Measurements from ENCODE around the gene OR52N1.

The OR52N1 gene

DNA sequence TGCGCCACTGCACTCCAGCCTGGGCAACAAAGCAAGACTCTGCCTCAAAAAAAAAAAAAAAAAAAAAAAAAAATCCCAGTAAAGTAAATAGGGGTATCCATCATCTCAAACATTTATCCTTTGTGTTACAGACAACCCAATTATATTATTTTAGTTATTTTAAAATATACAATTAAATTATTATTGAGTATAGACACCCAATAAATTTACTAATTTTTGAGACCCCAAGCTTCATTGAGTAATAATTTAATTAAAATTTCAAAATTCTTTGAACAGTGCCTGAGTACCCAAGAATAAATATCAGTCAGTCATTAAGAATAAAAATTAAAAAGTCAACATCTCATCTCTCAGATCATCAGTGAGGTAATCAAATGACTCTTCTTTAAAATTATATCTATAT lies 37.1 kb downstream of the OR52N1 start, which contains the start of gene OR52N4:
Gene OR52N4, plus strand, starts transcription at position 301 of the 400 bp plus-strand sequence. CDS start 498 bp downstream, outside the sequence.
- no peak for DNase-seq (ENCODE audit: low spot score)
- TF ChIP-seq, protein P1, sequence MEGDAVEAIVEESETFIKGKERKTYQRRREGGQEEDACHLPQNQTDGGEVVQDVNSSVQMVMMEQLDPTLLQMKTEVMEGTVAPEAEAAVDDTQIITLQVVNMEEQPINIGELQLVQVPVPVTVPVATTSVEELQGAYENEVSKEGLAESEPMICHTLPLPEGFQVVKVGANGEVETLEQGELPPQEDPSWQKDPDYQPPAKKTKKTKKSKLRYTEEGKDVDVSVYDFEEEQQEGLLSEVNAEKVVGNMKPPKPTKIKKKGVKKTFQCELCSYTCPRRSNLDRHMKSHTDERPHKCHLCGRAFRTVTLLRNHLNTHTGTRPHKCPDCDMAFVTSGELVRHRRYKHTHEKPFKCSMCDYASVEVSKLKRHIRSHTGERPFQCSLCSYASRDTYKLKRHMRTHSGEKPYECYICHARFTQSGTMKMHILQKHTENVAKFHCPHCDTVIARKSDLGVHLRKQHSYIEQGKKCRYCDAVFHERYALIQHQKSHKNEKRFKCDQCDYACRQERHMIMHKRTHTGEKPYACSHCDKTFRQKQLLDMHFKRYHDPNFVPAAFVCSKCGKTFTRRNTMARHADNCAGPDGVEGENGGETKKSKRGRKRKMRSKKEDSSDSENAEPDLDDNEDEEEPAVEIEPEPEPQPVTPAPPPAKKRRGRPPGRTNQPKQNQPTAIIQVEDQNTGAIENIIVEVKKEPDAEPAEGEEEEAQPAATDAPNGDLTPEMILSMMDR (IDR thresholded peaks at IDR 0.05; ENCODE audit: extremely low read depth, missing control alignments) = no peak

DNA sequence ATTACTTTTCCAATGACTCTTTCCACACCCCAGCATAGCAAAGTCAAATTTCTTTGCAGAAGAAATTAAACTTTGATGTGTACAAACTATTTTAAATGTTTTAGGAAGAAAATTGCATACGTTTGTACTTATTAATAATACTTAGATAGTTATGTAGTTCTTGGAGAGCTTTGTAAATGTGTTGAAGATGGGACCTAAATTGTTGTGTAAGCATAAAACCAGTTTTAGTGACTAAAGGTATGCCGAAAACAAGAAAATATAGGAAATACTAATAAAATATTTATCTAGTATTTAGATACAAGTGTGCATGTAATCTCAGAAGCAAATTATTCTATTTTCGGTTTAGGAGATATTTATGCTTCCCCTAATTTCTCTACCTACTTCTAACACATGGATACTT lies 41.2 kb downstream of the OR52N1 start:
- TF ChIP-seq, protein P1 (IDR thresholded peaks at IDR 0.05; ENCODE audit: extremely low read depth, missing control alignments) = no peak
- DNase-seq (ENCODE audit: low spot score) = no peak

DNA sequence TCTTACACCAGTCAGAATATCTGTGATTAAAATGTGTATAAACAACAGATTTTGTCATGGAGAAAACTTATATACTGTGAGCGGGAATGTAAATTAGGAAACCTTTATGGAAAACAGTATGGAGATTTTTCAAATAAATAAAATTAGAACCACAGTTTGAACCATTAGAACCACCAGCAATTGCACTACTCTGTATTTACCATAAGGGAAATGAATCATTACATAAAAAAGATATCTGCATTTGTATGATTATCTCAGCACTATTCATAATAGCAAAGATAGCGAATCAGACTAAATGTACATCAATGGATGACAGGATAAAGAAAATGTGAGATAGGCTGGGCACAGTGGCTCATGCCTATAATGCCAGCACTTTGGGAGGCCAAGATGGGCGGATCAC lies 44.5 kb downstream of the OR52N1 start:
- DNase-seq (ENCODE audit: low spot score) = no peak
- TF ChIP-seq, protein P1 (IDR thresholded peaks at IDR 0.05; ENCODE audit: extremely low read depth, missing control alignments) = no peak

DNA sequence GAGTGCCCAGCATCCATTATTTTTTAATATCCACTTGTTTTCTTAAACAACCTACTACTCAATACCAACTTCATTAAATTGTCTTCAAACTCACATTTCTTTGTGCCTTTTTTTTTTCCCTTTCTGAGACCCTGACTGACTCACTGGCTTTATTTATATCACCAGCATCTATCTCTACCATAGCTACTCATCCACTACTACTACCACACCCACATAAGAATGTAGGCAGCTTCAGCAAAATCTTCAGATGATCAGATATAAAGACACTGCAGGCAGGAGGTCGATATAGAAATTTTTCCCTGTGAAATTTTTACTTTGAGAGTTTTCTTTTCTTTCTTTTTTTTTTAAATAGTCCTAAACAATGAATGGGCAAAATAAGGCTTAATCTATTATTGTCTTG lies 52.6 kb downstream of the OR52N1 start:
- DNase-seq (ENCODE audit: low spot score) = no peak
- TF ChIP-seq, protein P1 (IDR thresholded peaks at IDR 0.05; ENCODE audit: extremely low read depth, missing control alignments) = no peak

DNA sequence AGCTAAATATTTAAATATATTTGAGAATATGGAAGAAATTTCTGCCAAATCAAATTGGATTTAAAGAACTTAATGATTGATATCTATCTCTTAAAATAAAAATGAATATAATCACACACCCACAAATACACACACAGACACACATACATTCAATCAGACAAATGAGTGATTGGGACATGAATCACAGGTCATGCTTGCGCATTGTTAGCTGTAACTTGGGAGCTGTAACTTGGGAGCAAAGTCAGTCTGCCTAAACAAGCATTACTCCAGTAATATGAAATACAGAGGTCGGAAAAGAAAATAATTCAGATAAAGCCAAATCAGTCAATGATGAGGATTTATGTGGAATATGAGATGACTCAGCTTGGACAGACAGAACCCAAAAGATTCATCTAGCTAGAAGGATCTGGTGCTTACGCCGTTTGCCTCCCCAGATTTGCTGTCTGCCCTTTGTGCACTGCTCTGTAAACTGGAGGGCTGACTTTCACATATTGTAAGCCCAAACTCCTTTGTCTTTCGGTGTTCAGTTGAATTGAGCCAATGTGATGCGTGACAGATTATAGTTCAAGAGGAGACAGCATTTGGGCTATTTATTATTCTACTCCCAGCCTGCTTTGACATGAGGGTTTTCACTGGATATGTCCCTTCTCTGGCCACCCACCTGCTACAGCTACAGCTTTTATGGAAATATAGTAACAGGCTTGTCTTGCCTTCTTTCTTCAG lies 53.2 kb downstream of the OR52N1 start:
- DNase-seq (ENCODE audit: low spot score) = no peak
- TF ChIP-seq, protein P1 (IDR thresholded peaks at IDR 0.05; ENCODE audit: extremely low read depth, missing control alignments) = no peak

DNA sequence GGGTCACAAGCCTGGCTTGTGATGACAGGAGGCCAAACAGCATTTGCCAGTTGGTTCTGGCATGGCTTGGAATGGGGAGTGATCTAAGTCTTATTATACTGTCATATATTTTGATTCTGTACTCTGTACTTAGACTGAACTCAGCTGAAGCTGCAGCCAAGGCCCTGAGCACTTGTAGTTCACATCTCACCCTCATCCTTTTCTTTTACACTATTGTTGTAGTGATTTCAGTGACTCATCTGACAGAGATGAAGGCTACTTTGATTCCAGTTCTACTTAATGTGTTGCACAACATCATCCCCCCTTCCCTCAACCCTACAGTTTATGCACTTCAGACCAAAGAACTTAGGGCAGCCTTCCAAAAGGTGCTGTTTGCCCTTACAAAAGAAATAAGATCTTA lies 54.0 kb downstream of the OR52N1 start:
- DNase-seq (ENCODE audit: low spot score) = no peak
- TF ChIP-seq, protein P1 (IDR thresholded peaks at IDR 0.05; ENCODE audit: extremely low read depth, missing control alignments) = no peak

Data from GM20000 (cell line).